Measurements from ENCODE around the gene MYO15A. TPM values are rescaled to one million over a fixed set of nuclear protein-coding genes. Genes with fewer than 3 reads are reported as not detected.
"Not testable (repeated sequence)": the region's sequence is repeated elsewhere in the genome, so short reads cannot be mapped to it uniquely, and the experiment has no call there.

The MYO15A gene
- polyA plus RNA-seq, 1 donor from 2014 or later = 0.48 TPM

- Mint-ChIP-seq H3K27me3 (no peaks in the 10 kb centered on the region), H3K36me3 (no peaks in the 10 kb centered on the region)
Observed at GRCh38 chr17:18206962-18207361, 98.4 kb downstream of the MYO15A start.

GRCh38 chr17:18208092-18208491, 99.5 kb downstream of the MYO15A start:
- Mint-ChIP-seq H3K9me3 (no peaks in the 10 kb centered on the region), H3K4me3 (peak overlapping the region in 1 of 4 donors; percentile 55), H3K4me1 (no peaks in the 10 kb centered on the region), H3K27ac (no peak overlapping the region), H3K36me3 (no peaks in the 10 kb centered on the region), H3K27me3 (no peaks in the 10 kb centered on the region)

More at GRCh38 chr17:18206962-18207361, 98.4 kb downstream of the MYO15A start:
- Mint-ChIP-seq H3K4me3 (no peak overlapping the region), H3K9me3 (no peaks in the 10 kb centered on the region), H3K4me1 (peaks cover 0 to 2% (median 0%) of the 10 kb centered on the region in 3 donors), H3K27ac (no peak overlapping the region)

- Mint-ChIP-seq H3K27me3 (no peaks in the 10 kb centered on the region), H3K27ac (no peak overlapping the region), H3K4me1 (peaks cover 0 to 1% (median 0%) of the 10 kb centered on the region in 3 donors), H3K9me3 (no peaks in the 10 kb centered on the region), H3K36me3 (no peaks in the 10 kb centered on the region), H3K4me3 (no peak overlapping the region)
Observed at GRCh38 chr17:18213666-18214270, 105.2 kb downstream of the MYO15A start.

- not testable (repeated sequence) for H3K36me3 Mint-ChIP-seq, H3K4me3 Mint-ChIP-seq, H3K4me1 Mint-ChIP-seq, H3K27me3 Mint-ChIP-seq, H3K9me3 Mint-ChIP-seq
- peak overlapping the region in 1 of 3 donors; percentile 59 for H3K27ac Mint-ChIP-seq
Observed at GRCh38 chr17:18216906-18217305, 108.3 kb downstream of the MYO15A start.

GRCh38 chr17:18217412-18218015, 109.0 kb downstream of the MYO15A start:
- H3K4me1 Mint-ChIP-seq = peaks cover 0 to 1% (median 0%) of the 10 kb centered on the region in 3 donors
- H3K27me3 Mint-ChIP-seq = no peaks in the 10 kb centered on the region
- H3K4me3 Mint-ChIP-seq = no peak overlapping the region
- H3K27ac Mint-ChIP-seq = peak overlapping the region in 1 of 3 donors; percentile 11
- no peaks in the 10 kb centered on the region for H3K9me3 Mint-ChIP-seq
- H3K36me3 Mint-ChIP-seq = no peaks in the 10 kb centered on the region

- Mint-ChIP-seq H3K4me1 (peaks cover 0 to 1% (median 0%) of the 10 kb centered on the region in 3 donors), H3K27me3 (no peaks in the 10 kb centered on the region), H3K27ac (no peak overlapping the region), H3K4me3 (no peak overlapping the region), H3K9me3 (no peaks in the 10 kb centered on the region), H3K36me3 (no peaks in the 10 kb centered on the region)
Observed at GRCh38 chr17:18218756-18219415, 110.3 kb downstream of the MYO15A start.

GRCh38 chr17:18224053-18224386, 115.5 kb downstream of the MYO15A start:
- Mint-ChIP-seq H3K36me3 (no peaks in the 10 kb centered on the region), H3K4me1 (peaks cover 0 to 10% (median 10%) of the 10 kb centered on the region in 3 donors), H3K27me3 (no peaks in the 10 kb centered on the region), H3K9me3 (no peaks in the 10 kb centered on the region), H3K27ac (peak overlapping the region in 1 of 3 donors; percentile 13), H3K4me3 (no peak overlapping the region)

GRCh38 chr17:18224387-18225120, 116.0 kb downstream of the MYO15A start:
- Mint-ChIP-seq H3K27me3 (no peaks in the 10 kb centered on the region), H3K27ac (peak overlapping the region in 2 of 3 donors; percentile 62 to 71), H3K9me3 (no peaks in the 10 kb centered on the region), H3K4me1 (peaks cover 0 to 10% (median 10%) of the 10 kb centered on the region in 3 donors), H3K4me3 (peak overlapping the region in 3 of 4 donors; percentile 70 to 86 (median 70)), H3K36me3 (no peaks in the 10 kb centered on the region)

GRCh38 chr17:18225121-18225641, 116.6 kb downstream of the MYO15A start, which contains the start of gene LLGL1:
TSS of gene LLGL1 (plus strand) at chr17:18225635. CDS start at chr17:18225683, 48 bp downstream.
- Mint-ChIP-seq H3K4me3 (peak within 1 kb of the TSS; percentile 75 to 96 (median 94)), H3K27ac (peak within 1 kb of the TSS; percentile 62 to 89 (median 80)), H3K27me3 (no peaks in the 10 kb centered on the region), H3K36me3 (no peaks in the 10 kb centered on the region), H3K4me1 (peaks cover 0 to 10% (median 10%) of the 10 kb centered on the region in 3 donors), H3K9me3 (no peaks in the 10 kb centered on the region)

GRCh38 chr17:18225642-18226283, 117.2 kb downstream of the MYO15A start:
- no peaks in the 10 kb centered on the region for H3K27me3 Mint-ChIP-seq

GRCh38 chr17:18226284-18226945, 117.9 kb downstream of the MYO15A start:
- H3K27me3 Mint-ChIP-seq = no peaks in the 10 kb centered on the region
- peak overlapping the region; percentile 75 to 96 (median 94) for H3K4me3 Mint-ChIP-seq
- peaks cover 0 to 10% (median 10%) of the 10 kb centered on the region in 3 donors for H3K4me1 Mint-ChIP-seq
- H3K9me3 Mint-ChIP-seq = no peaks in the 10 kb centered on the region
- H3K27ac Mint-ChIP-seq = peak overlapping the region; percentile 56 to 89 (median 80)
- H3K36me3 Mint-ChIP-seq = no peaks in the 10 kb centered on the region

More at GRCh38 chr17:18225642-18226283, 117.2 kb downstream of the MYO15A start:
- Mint-ChIP-seq H3K4me1 (peaks cover 0 to 10% (median 10%) of the 10 kb centered on the region in 3 donors), H3K36me3 (no peaks in the 10 kb centered on the region), H3K9me3 (no peaks in the 10 kb centered on the region), H3K4me3 (peak overlapping the region; percentile 75 to 96 (median 94)), H3K27ac (peak overlapping the region in 2 of 3 donors; percentile 80 to 89)

GRCh38 chr17:18227635-18228034, 119.1 kb downstream of the MYO15A start:
- no peaks in the 10 kb centered on the region for H3K9me3 Mint-ChIP-seq
- H3K27ac Mint-ChIP-seq = no peak overlapping the region
- peak overlapping the region in 2 of 4 donors; percentile 49 to 85 for H3K4me3 Mint-ChIP-seq
- H3K4me1 Mint-ChIP-seq = peaks cover 0 to 10% (median 10%) of the 10 kb centered on the region in 3 donors
- H3K27me3 Mint-ChIP-seq = no peaks in the 10 kb centered on the region
- H3K36me3 Mint-ChIP-seq = no peaks in the 10 kb centered on the region

GRCh38 chr17:18228176-18228682, 119.7 kb downstream of the MYO15A start:
- Mint-ChIP-seq H3K4me3 (peak overlapping the region in 1 of 4 donors; percentile 49), H3K27ac (no peak overlapping the region), H3K27me3 (no peaks in the 10 kb centered on the region), H3K4me1 (peaks cover 0 to 10% (median 10%) of the 10 kb centered on the region in 3 donors), H3K9me3 (no peaks in the 10 kb centered on the region), H3K36me3 (no peaks in the 10 kb centered on the region)
